Measurements from ENCODE around the gene C5orf63.

GRCh38 chr5:127004721-127005120, 68.6 kb downstream of the C5orf63 start:
- TF ChIP-seq FOXA1 (IDR thresholded peaks at IDR 0.05): no peak
- TF ChIP-seq PKNOX1 (IDR thresholded peaks at IDR 0.05): no peak
- TF ChIP-seq NFRKB (IDR thresholded peaks at IDR 0.05): no peak
- TF ChIP-seq SP1 (IDR thresholded peaks at IDR 0.05): no peak
- no peak for TF ChIP-seq HDGF (IDR thresholded peaks at IDR 0.05; ENCODE audit: borderline replicate concordance)
- TF ChIP-seq BHLHE40 (IDR thresholded peaks at IDR 0.05; ENCODE audit: borderline replicate concordance): no peak
- no peak for TF ChIP-seq FOXK2 (IDR thresholded peaks at IDR 0.05)
- TF ChIP-seq TARDBP (IDR thresholded peaks at IDR 0.05): no peak
- TF ChIP-seq SUZ12 (IDR thresholded peaks at IDR 0.05): no peak
- no peak for TF ChIP-seq FOXM1 (IDR thresholded peaks at IDR 0.05; ENCODE audit: borderline replicate concordance)
- no peak for TF ChIP-seq ZNF384 (IDR thresholded peaks at IDR 0.05)
- TF ChIP-seq L3MBTL2 (conservative IDR thresholded peaks at IDR 0.05): no peak

All from HEK293T (cell line).